Stimulated activated CD4-positive, alpha-beta T cell treated with anti-CD3 and anti-CD28 coated beads, Interleukin-4, amount 100 ng/mL, for 24 hours (primary cell): Measurements from ENCODE around the gene TVP23C.

Source experiments
- DNase-seq: peaks from one replicate; pipeline ENCODE4 v3.0.0-alpha.2; 2020

TVP23C gene

DNA sequence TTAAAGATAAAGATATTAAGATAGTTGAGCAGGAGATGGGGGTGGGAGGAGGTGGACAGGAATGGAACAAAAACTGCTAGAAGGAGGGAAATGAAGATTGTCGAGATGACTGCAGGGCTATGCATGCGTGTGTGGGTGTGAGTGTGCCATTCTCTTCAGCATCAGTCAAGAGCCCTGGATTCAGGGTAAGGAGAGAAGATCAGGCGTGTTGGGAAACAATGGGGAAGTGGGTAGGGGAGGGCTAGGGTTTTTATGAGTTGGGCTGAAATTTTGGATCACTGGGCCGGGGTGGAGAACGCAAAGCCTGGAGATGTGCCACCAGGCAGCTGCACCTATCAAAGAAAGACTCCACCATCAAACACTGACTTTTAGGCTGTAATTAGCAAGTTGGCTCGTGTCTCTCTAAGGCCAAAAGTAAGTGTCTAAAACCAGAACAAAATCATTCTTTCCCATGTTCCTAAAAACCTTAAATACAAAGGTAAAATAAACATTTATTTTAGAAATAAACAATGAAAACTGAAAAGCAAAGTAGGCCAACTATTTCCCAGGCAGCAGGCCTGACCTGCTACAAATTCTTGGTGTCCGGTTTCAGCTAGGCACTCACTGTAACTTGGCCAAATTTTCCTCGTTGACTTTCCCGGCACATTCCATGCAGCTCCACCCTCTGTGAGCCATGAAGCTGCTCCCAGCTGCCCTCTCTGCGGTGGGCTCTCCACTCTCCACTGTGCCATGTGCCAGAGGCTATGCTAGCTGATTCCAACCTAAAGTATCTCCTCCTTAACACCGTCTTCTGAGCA is 100.1 kb downstream of the TVP23C start:
- DNase-seq, result no peak

DNA sequence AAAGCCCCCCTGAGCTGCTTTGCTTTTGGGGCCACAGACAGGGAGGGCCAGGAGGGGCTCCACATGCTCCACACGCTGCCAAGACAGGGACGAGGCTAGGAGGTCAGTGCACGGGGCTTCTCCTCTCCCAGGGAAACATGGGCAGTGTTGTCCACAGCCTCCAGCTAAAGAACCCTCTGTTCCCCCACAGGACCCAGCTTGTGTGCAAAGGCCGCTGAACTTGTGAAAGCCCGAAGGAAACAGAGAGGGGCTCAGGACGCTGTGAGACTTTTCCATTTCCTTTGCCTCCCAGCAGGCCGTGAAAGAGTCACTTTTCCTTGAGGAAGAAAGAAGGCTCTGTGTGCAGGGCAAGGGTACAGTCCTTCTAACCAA is 105.6 kb downstream of the TVP23C start:
- no peak for DNase-seq

DNA sequence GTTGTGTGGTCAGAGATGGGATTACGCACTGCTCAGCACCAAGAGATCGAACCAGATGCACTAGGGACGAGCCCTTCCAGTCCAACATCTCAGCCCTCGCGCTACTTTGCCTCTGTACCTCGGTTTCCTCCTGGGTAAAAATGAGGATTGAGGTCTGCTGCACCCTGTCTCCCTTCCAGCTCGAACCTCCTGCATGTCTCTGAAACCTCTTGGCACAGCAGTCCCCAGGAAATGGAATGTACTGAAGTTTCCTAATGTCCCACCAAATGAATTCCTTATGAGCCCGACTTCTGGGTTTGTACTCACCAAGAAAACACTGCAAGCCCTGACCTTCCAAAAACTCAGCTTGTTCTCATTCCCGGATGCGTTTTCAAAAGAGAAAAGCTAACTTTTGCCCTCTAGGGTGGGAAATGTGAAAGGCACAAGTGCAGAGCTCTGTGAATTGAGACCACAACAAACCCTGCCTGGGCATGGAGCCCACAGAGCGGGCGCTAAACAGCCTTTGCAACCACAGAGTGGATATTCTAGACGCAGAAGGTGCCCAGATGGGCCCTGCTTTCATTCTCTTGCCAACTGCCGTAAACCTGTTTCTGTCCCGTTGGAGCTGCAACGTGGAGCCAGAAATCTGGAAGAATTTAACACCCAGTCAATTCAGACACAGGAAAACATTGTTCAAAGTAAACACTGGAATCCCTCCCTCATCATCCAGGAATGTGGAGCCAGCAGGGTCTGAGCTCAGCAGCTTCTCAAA is 106.1 kb downstream of the TVP23C start:
- DNase-seq, result no peak

DNA sequence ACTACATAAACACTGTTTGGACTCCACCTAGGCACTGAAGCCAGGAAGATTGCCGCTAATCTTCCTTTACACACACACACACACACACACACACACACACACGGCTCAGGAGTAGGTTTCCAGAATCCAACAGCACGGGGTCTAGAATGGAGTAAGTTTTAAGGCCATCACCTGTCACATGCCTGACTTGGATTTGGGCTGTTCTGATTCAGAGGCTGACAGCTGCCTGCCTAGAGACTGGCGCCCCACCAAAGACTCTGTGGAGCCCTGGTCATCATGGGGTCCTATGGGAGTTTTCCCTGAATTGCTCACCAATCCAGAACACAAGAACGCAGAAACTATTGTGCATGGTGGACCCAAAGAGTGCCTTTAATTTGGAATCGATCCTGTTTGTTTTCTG is 106.8 kb downstream of the TVP23C start:
- DNase-seq, result no peak

DNA sequence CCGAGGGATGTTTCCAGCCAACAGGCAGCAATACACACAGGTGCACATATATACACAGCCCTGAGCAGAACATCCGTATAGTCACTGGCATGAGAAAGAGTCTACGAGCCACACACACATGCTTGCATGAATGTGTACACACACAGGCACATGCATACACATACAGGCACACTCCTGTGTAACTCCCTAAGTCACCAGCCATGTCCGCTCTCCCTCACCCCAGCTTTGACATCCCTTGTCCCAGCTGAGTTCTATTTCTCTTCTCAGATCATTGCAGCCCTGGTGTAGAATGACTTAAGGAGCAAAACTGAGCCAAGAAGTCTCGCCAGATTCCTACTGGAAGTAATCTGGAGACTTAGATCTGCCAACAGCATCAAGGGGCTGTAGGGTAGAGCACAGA is 108.9 kb downstream of the TVP23C start:
- DNase-seq, result no peak

DNA sequence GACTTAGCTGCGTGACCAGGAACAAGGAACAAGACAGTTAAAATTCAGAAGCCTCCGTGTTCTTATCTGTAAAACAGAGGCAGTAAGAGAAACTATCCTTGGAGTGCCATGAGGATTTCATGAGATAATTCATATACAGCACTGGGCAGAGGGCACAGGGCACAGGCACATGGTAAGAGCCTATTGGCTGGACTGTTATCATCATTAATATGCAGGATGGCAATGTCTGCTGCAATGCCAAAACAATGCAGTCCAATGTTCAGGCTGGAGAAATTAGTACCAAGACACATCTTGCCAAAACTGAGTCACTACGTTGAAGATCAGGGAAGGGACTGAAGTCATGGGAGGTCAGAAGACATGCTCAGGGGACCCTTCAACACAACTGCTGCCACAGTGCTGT is 109.5 kb downstream of the TVP23C start:
- DNase-seq, result no peak

DNA sequence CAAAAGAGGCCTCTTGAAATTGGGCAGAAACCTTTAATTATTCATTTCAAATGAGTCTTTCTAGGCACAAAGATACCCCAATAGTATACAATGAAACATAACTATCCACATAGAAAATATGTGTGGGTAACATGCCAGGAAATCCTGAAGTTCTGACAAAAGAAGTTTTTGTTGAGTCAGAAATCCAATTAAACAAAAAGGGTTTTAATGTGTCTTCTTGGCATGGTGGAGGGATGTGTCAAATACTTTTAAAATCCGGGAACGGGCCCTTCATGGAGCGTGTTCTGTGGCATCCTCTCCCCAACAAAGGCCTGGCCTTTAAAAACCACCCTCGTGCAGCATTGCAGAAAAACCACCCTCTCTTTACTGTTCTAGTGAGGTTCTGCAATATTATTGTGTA is 110.0 kb downstream of the TVP23C start:
- DNase-seq, result no peak

DNA sequence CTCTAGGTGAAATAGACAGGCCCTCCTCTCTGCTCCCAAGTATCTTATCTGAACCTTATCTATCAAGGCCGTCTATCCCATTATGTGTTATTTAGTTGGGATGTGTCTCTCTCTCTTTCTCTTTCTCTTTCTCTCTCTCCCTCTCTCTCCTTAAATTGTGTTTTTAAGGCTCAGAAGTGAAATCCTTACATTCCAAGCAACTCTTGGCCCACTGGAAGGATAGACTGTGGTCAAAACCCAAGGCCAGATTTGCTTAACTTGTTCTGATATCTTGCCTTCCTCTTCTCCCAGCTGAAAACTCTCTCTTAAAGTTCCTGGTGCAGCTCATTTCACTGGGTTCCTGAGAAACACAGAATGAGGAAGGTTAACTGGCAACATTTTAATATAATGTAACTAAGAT is 110.5 kb downstream of the TVP23C start:
- DNase-seq, result no peak
